Measurements from ENCODE around the gene SV2C.

- no peak for TF ChIP-seq CTCF (IDR thresholded peaks at IDR 0.05)
- TF ChIP-seq POLR2A (IDR thresholded peaks at IDR 0.05) = no peak
These were observed 296.1 kb downstream of the SV2C start for GRCh38 chr5:76379316-76379715.
